Measurements from ENCODE around the gene GPR107.

GPR107 gene

DNA sequence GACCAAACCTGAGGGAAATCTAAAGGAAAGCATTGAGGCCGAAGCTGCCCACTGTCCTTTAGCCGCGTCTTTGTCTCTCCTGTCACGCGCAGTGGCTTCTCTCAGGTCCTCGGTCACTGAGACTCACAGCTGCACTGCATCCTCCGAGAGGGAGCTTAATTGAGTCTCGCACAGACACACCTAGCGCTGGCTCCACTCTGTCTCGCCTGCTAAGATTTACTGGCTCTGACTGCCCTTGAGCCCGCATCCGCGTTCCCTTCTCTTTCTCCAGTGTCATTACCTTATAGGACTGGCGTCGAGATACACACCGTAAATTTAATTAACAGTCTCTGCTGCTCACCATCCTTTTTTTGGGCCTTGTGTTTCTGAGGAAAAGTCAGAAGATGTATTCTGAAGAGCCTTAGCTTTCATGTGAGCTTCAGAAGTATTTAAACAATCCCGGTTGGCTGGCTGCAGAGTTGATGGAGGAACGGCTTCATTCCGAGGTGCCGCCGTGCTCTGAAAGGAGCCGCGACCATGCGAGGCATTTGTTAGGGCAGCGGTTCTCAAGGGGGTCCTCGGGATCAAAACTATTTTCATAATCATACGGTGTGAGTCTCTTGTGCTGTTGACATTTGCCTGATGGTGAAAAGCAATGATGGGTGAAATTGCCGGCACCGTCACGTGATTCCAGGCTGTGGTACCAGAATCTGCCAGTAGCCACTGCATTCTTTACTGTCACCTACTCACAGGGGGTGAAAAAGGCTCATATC is 58.3 kb downstream of the GPR107 start:
- TF ChIP-seq, protein P1, sequence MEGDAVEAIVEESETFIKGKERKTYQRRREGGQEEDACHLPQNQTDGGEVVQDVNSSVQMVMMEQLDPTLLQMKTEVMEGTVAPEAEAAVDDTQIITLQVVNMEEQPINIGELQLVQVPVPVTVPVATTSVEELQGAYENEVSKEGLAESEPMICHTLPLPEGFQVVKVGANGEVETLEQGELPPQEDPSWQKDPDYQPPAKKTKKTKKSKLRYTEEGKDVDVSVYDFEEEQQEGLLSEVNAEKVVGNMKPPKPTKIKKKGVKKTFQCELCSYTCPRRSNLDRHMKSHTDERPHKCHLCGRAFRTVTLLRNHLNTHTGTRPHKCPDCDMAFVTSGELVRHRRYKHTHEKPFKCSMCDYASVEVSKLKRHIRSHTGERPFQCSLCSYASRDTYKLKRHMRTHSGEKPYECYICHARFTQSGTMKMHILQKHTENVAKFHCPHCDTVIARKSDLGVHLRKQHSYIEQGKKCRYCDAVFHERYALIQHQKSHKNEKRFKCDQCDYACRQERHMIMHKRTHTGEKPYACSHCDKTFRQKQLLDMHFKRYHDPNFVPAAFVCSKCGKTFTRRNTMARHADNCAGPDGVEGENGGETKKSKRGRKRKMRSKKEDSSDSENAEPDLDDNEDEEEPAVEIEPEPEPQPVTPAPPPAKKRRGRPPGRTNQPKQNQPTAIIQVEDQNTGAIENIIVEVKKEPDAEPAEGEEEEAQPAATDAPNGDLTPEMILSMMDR (IDR thresholded peaks at IDR 0.05), result no peak

DNA sequence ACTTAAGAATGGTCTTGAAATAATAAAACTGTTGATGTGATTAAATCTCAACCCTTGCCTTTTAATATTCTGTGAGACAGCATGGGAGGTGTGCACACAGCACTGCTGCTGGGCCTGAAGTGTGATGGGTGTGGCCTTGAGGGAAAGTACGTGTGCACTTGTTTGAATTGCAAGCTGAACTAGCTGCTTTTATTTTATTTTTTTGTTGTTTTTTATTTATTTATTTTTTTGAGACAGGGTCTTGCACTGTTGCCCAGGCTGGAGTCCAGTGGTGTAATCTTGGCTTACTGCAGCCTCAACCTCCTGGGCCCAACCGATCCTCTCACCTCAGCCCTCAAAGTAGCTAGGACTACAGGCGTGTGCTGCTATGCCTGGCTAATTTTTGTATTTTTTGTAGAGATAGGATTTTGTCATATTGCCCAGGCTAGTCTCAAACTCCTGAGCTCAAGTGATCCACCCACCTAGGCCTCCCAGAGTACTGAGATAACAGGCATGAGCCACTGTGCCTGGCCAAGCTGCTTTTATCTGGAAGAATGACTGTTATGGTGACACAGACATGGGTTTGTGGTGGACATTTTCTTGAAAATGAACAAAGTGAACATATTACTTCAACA is 58.9 kb downstream of the GPR107 start:
- TF ChIP-seq, protein P1 (IDR thresholded peaks at IDR 0.05), result no peak

DNA sequence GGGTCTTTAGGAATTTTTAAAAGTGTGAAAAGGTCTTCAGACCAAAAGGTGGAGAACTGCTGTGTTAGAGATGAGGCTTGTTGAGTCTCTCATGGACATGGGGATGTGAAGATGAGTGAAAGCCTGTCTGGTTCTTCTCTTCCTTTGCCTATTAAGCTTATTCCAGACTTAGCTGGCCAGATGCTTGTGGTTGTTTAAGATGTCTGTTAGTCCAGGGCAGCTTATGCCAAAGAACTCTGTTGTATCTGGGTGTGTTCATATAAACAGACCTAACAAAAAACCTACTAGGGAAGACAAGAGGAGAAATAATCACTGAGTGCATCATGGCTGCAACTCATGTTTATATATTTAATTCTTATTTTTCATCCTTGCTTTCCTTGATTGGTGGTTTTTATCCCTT is 61.0 kb downstream of the GPR107 start:
- TF ChIP-seq, protein P1 (IDR thresholded peaks at IDR 0.05), result no peak

DNA sequence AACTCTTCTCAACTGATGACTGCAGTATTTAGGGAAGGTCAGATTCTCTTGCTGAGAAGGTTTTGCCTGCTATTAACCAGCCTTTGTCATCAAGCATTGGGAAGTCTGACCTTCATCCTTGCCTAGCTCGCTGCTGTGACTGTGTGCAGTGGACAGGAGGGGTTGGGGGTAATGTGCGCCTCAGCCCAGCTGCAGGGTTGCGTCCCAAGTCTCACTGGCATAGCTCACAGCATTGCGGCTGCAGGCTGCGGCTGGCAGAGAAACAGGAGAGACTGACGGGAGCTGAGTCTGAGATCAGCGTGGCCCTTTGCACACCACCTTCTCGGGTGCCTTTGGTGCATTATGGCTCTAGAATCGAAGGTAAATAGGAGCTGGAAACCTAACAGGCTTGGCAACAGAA is 62.6 kb downstream of the GPR107 start:
- TF ChIP-seq, protein P1 (IDR thresholded peaks at IDR 0.05), result no peak

DNA sequence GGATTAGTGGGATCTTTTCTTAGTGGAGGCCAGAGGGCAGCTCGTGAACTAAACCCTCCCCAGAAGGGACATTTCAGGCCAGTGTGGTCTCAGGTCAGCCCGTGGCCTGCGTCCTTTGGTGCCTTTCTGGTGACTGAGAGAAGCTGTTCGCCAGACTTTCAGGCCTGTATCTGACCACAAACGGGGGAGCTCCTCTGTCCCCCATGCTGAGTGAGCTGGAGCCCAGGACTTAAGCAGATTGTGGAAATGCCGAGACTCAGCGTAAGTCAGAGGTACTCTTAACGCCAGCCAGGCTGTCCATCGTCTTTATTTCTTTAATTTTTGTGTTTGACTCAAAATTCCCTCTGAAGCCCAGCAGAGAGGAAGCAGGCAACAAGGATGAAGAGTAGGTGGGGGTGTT is 63.7 kb downstream of the GPR107 start:
- TF ChIP-seq, protein P1 (IDR thresholded peaks at IDR 0.05), result no peak

DNA sequence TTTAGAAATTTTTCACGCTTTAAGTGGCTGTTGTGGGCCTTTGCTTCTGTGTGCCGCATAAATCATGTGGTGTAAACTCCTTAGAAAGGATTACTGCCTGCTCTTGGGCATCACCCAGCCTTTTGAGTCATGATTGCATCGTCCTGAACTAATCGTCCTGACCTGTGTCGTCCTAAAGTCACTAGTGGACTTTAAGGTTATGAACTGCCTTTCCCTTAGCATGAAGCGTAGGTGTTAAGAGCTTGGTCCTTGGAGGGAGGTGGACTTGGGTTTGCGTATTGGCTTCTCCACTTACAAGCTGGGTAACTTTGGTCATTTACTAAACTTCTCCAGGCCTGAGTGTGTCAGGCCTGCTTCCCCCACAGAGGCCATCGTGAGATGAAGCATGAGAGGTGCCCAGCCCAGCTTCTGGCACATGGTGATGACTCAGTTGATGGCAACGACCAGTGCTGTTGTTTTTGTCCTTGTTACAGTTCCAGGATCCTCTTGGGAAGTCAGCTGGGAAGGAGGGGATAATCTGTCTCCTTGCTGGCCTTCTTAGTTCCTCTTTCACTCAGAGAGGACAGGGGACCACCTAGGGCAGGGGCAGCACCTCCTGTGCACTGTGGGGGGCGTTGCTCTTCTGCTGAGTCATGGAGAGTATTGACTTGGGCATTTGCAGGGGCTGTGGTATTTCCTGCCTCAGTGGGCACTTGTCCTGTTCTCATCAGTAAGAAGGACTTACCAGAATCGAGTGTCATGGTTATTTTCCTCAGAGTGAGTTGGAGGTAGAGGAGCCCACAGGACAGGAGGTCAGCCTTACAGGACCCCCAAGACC is 64.3 kb downstream of the GPR107 start:
- TF ChIP-seq, protein P1 (IDR thresholded peaks at IDR 0.05), result no peak

DNA sequence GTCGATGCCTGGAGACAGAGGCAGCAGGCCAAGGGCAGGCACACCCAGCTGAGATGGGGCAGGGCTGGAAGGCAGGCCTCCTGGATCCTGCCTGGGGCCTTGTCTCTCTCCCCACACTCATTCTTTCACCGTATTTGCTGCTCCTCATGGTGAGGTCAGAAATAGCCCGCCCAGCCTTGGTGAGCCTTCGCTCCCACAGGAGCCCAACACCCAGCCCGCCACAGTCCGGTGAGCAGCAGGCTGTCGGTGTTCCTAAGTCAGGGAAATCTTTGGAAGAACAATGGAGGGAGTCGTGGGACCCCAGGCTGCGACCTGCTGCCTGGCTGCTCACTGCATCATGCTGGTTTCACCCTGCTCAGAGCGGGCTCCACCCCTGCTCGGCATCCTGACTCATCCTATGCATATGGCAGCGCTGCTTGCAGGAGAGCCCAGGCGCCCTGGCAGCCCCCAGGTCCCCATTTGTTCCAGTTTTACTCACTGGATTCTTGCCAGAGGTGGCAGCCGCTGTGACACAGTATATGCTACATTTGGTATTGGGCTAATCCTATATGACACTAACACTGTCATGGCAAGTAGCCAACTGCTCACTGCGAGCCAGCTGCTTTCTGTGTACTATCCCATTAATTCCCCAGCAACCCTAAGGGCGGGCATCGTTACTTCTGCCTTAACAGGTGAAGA is 65.3 kb downstream of the GPR107 start:
- TF ChIP-seq, protein P1 (IDR thresholded peaks at IDR 0.05), result no peak

Measured in LNCAP (cell line).